Measurements from ENCODE around the gene CEP72.

Gene CEP72

DNA sequence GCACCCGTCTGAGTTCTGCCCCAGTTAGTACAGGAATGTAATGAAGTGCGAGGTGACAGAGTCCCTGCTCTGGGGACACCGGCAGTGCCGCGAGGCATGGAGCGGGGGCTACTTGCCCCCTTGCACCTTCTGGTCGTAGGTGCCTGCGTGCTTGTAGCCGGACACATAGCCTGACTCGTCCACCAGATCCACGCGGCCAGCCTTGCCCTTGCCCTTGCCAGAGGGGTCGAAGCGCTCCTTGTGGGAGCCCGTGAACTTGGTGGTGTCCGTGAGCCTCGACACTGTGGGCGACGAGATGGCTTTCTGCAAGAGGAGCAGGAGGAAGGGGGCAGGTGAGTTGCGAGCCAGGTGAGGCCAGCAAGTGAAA is 52.8 kb downstream of the CEP72 start (continued):
- TF ChIP-seq ISL1 (CRISPR knock-in tag; IDR thresholded peaks at IDR 0.05) (no peak), SNAI2 (CRISPR knock-in tag; IDR thresholded peaks at IDR 0.05) (no peak), ZFP30 (CRISPR knock-in tag; IDR thresholded peaks at IDR 0.05) (no peak), PPARA (CRISPR knock-in tag; IDR thresholded peaks at IDR 0.05; ENCODE audit: borderline replicate concordance) (no peak), ZC3H10 (CRISPR knock-in tag; IDR thresholded peaks at IDR 0.05) (no peak), BACH2 (CRISPR knock-in tag; IDR thresholded peaks at IDR 0.05; ENCODE audit: borderline replicate concordance) (no peak), RARB (CRISPR knock-in tag; IDR thresholded peaks at IDR 0.05) (no peak), GLIS3 (CRISPR knock-in tag; IDR thresholded peaks at IDR 0.05) (no peak), ESRRG (CRISPR knock-in tag; IDR thresholded peaks at IDR 0.05) (no peak)

DNA sequence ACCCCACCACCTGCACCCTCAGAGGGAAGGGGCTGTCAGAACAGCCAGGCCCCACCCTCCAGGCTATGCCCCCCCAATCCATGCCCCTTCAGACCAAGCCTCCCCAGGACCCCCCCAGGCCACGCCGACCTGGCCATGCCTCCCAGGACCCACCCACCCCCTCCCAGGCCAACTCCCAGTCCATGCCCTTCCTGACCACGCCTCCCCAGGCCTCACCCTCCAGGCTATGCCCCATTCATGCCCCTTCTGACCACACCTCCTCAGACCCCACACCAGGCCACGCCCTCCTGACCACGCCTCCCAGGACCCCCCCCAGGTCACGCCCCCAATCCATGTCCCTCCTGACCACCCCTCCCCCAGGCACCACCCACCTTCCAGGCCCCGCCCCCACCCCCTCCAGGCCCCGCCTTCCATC is 53.4 kb downstream of the CEP72 start:
- no peak for ATAC-seq
- TF ChIP-seq OSR1 (CRISPR knock-in tag; IDR thresholded peaks at IDR 0.05), result no peak
- TF ChIP-seq SNAI2 (CRISPR knock-in tag; IDR thresholded peaks at IDR 0.05), result no peak
- TF ChIP-seq PPARA (CRISPR knock-in tag; IDR thresholded peaks at IDR 0.05; ENCODE audit: borderline replicate concordance), result no peak
- TF ChIP-seq BACH2 (CRISPR knock-in tag; IDR thresholded peaks at IDR 0.05; ENCODE audit: borderline replicate concordance), result no peak
- TF ChIP-seq TOX (CRISPR knock-in tag; IDR thresholded peaks at IDR 0.05; ENCODE audit: borderline replicate concordance), result no peak
- no peak for TF ChIP-seq ZNF8 (CRISPR knock-in tag; IDR thresholded peaks at IDR 0.05)
- no peak for TF ChIP-seq ZFP30 (CRISPR knock-in tag; IDR thresholded peaks at IDR 0.05)
- TF ChIP-seq ISL1 (CRISPR knock-in tag; IDR thresholded peaks at IDR 0.05), result no peak
- TF ChIP-seq ZC3H10 (CRISPR knock-in tag; IDR thresholded peaks at IDR 0.05), result no peak
- TF ChIP-seq ZNF565 (CRISPR knock-in tag; conservative IDR thresholded peaks at IDR 0.05; ENCODE audit: low read depth), result no peak
- no peak for TF ChIP-seq ESRRG (CRISPR knock-in tag; IDR thresholded peaks at IDR 0.05)
- TF ChIP-seq, protein P1, sequence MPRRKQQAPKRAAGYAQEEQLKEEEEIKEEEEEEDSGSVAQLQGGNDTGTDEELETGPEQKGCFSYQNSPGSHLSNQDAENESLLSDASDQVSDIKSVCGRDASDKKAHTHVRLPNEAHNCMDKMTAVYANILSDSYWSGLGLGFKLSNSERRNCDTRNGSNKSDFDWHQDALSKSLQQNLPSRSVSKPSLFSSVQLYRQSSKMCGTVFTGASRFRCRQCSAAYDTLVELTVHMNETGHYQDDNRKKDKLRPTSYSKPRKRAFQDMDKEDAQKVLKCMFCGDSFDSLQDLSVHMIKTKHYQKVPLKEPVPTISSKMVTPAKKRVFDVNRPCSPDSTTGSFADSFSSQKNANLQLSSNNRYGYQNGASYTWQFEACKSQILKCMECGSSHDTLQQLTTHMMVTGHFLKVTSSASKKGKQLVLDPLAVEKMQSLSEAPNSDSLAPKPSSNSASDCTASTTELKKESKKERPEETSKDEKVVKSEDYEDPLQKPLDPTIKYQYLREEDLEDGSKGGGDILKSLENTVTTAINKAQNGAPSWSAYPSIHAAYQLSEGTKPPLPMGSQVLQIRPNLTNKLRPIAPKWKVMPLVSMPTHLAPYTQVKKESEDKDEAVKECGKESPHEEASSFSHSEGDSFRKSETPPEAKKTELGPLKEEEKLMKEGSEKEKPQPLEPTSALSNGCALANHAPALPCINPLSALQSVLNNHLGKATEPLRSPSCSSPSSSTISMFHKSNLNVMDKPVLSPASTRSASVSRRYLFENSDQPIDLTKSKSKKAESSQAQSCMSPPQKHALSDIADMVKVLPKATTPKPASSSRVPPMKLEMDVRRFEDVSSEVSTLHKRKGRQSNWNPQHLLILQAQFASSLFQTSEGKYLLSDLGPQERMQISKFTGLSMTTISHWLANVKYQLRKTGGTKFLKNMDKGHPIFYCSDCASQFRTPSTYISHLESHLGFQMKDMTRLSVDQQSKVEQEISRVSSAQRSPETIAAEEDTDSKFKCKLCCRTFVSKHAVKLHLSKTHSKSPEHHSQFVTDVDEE (CRISPR knock-in tag; IDR thresholded peaks at IDR 0.05), result no peak
- TF ChIP-seq, protein P2, sequence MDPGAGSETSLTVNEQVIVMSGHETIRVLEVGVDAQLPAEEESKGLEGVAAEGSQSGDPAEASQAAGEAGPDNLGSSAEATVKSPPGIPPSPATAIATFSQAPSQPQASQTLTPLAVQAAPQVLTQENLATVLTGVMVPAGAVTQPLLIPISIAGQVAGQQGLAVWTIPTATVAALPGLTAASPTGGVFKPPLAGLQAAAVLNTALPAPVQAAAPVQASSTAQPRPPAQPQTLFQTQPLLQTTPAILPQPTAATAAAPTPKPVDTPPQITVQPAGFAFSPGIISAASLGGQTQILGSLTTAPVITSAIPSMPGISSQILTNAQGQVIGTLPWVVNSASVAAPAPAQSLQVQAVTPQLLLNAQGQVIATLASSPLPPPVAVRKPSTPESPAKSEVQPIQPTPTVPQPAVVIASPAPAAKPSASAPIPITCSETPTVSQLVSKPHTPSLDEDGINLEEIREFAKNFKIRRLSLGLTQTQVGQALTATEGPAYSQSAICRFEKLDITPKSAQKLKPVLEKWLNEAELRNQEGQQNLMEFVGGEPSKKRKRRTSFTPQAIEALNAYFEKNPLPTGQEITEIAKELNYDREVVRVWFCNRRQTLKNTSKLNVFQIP (CRISPR knock-in tag; IDR thresholded peaks at IDR 0.05; ENCODE audit: borderline replicate concordance, low read depth), result no peak
- no peak for TF ChIP-seq CSDC2 (CRISPR knock-in tag; IDR thresholded peaks at IDR 0.05)
- TF ChIP-seq, protein P3, sequence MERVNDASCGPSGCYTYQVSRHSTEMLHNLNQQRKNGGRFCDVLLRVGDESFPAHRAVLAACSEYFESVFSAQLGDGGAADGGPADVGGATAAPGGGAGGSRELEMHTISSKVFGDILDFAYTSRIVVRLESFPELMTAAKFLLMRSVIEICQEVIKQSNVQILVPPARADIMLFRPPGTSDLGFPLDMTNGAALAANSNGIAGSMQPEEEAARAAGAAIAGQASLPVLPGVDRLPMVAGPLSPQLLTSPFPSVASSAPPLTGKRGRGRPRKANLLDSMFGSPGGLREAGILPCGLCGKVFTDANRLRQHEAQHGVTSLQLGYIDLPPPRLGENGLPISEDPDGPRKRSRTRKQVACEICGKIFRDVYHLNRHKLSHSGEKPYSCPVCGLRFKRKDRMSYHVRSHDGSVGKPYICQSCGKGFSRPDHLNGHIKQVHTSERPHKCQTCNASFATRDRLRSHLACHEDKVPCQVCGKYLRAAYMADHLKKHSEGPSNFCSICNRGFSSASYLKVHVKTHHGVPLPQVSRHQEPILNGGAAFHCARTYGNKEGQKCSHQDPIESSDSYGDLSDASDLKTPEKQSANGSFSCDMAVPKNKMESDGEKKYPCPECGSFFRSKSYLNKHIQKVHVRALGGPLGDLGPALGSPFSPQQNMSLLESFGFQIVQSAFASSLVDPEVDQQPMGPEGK (CRISPR knock-in tag; IDR thresholded peaks at IDR 0.05; ENCODE audit: borderline replicate concordance), result no peak
- no peak for TF ChIP-seq ZFP3 (CRISPR knock-in tag; IDR thresholded peaks at IDR 0.05)
- TF ChIP-seq RARB (CRISPR knock-in tag; IDR thresholded peaks at IDR 0.05), result no peak
- TF ChIP-seq, protein P4, sequence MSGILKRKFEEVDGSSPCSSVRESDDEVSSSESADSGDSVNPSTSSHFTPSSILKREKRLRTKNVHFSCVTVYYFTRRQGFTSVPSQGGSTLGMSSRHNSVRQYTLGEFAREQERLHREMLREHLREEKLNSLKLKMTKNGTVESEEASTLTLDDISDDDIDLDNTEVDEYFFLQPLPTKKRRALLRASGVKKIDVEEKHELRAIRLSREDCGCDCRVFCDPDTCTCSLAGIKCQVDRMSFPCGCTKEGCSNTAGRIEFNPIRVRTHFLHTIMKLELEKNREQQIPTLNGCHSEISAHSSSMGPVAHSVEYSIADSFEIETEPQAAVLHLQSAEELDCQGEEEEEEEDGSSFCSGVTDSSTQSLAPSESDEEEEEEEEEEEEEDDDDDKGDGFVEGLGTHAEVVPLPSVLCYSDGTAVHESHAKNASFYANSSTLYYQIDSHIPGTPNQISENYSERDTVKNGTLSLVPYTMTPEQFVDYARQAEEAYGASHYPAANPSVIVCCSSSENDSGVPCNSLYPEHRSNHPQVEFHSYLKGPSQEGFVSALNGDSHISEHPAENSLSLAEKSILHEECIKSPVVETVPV (CRISPR knock-in tag; IDR thresholded peaks at IDR 0.05), result no peak

DNA sequence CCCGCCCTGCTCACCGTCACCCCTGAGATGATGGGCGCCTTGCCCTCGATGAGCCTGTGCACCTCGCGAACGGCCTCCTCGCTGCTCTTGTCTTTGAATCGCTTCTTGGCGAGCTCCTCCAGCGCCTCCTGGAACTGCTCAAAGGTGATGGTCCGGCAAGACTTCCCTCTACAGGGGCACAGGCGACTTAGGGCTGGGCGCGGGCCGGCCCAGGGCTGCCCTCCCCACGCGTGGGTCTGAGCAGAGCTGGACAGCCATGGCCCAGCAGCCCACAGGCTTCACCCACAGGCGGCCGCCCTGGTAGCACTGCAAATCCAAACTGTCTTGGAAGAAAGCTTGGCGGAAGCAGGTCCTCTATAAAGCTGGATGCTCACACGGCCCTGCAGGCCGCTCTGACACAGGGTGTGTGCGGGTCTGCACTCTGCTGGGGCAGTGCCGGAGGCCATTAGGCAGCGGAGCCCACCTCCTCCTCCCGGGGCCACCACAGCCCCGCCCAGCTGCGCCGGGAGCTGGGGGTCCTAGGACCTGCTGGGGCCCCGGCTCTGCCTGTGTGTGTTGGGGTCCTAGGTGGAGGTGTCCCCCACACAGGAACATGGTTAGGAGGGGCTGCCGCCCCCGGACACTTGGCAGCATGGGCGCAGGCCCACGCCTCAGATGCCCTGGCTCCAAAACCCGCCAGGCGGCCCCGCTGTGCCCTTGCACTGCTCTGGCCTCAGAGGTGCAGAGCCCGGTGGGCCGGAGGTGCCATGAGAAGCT is 54.0 kb downstream of the CEP72 start:
- ATAC-seq, result no peak
- no peak for TF ChIP-seq SNAI2 (CRISPR knock-in tag; IDR thresholded peaks at IDR 0.05)
- TF ChIP-seq ZC3H10 (CRISPR knock-in tag; IDR thresholded peaks at IDR 0.05), result no peak
- TF ChIP-seq OSR1 (CRISPR knock-in tag; IDR thresholded peaks at IDR 0.05), result no peak
- TF ChIP-seq TCF4 (CRISPR knock-in tag; IDR thresholded peaks at IDR 0.05; ENCODE audit: borderline replicate concordance), result no peak
- no peak for TF ChIP-seq ZNF565 (CRISPR knock-in tag; conservative IDR thresholded peaks at IDR 0.05; ENCODE audit: low read depth)
- TF ChIP-seq, protein P2 (CRISPR knock-in tag; IDR thresholded peaks at IDR 0.05; ENCODE audit: borderline replicate concordance, low read depth), result no peak
- TF ChIP-seq, protein P1 (CRISPR knock-in tag; IDR thresholded peaks at IDR 0.05), result no peak
- TF ChIP-seq ZFP3 (CRISPR knock-in tag; IDR thresholded peaks at IDR 0.05), result no peak
- no peak for TF ChIP-seq ZFP30 (CRISPR knock-in tag; IDR thresholded peaks at IDR 0.05)
- no peak for TF ChIP-seq RARB (CRISPR knock-in tag; IDR thresholded peaks at IDR 0.05)
- TF ChIP-seq ZNF70 (CRISPR knock-in tag; IDR thresholded peaks at IDR 0.05), result no peak
- no peak for TF ChIP-seq ZNF8 (CRISPR knock-in tag; IDR thresholded peaks at IDR 0.05)
- no peak for TF ChIP-seq TOX (CRISPR knock-in tag; IDR thresholded peaks at IDR 0.05; ENCODE audit: borderline replicate concordance)
- TF ChIP-seq CSDC2 (CRISPR knock-in tag; IDR thresholded peaks at IDR 0.05), result no peak
- TF ChIP-seq, protein P5, sequence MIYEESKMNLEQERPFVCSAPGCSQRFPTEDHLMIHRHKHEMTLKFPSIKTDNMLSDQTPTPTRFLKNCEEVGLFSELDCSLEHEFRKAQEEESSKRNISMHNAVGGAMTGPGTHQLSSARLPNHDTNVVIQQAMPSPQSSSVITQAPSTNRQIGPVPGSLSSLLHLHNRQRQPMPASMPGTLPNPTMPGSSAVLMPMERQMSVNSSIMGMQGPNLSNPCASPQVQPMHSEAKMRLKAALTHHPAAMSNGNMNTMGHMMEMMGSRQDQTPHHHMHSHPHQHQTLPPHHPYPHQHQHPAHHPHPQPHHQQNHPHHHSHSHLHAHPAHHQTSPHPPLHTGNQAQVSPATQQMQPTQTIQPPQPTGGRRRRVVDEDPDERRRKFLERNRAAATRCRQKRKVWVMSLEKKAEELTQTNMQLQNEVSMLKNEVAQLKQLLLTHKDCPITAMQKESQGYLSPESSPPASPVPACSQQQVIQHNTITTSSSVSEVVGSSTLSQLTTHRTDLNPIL (CRISPR knock-in tag; IDR thresholded peaks at IDR 0.05; ENCODE audit: low read depth), result no peak

Data from SK-N-SH treated with all-trans-retinoic acid at 6 μM for 48 hours (cell line).